ENCODE data around the gene NUTF2.

Gene NUTF2

GRCh38 chr16:67842509-67843342 lies 4.0 kb upstream of the NUTF2 start (continued):
- TF ChIP-seq HIC1 (tag by site-specific recombination; IDR thresholded peaks at IDR 0.05) (no peak), ZSCAN16 (tag by site-specific recombination; IDR thresholded peaks at IDR 0.05) (no peak)

GRCh38 chr16:67843343-67843765 lies 3.4 kb upstream of the NUTF2 start:
- Histone ChIP-seq H3K4me1 (ENCODE audit: control insufficient read depth, insufficient read depth, low read length) (peaks cover 16% of the 10 kb centered on the region), H3K36me3 (ENCODE audit: control insufficient read depth in 2 of 2, insufficient read depth in 1 of 2, low read length in 2 of 2) (peaks cover 0 to 16% of the 10 kb centered on the region in 2 experiments; a peak in 1 of 3 replicates), H3K9me3 (ENCODE audit: control insufficient read depth, insufficient read depth, low read depth, low read length) (no peaks in the 10 kb centered on the region), H3K27ac (ENCODE audit: extremely low read depth, low read depth, low read length) (peak overlapping the region; percentile 99), H3K4me3 (ENCODE audit: low read depth, low read length) (peak overlapping the region; percentile 92)
- POLR2A ChIA-PET, result interaction anchor here (1.4 to 4.3 kb wide), 2 partner anchors 10 to 30 kb away, joined by 3 to 38 read pairs; no protein-coding TSS in a partner anchor
- CTCF ChIA-PET, result interaction anchor here (0.7 to 2.9 kb wide), 3 partner anchors 27 to 322 kb away, joined by 3 to 13 read pairs (median 3); no protein-coding TSS in a partner anchor
- no peak for TF ChIP-seq ZNF175 (tag by site-specific recombination; IDR thresholded peaks at IDR 0.05)
- peak; percentile 15; the same call in 1 of the 2 replicates for TF ChIP-seq ZBTB20 (tag by site-specific recombination; IDR thresholded peaks at IDR 0.05)
- no peak for TF ChIP-seq ZNF280D (tag by site-specific recombination; IDR thresholded peaks at IDR 0.05)
- TF ChIP-seq SCRT2 (tag by site-specific recombination; IDR thresholded peaks at IDR 0.05), result no peak
- TF ChIP-seq ZNF488 (tag by site-specific recombination; IDR thresholded peaks at IDR 0.05), result no peak
- TF ChIP-seq ZNF701 (tag by site-specific recombination; IDR thresholded peaks at IDR 0.05), result no peak
- TF ChIP-seq ZNF670 (tag by site-specific recombination; IDR thresholded peaks at IDR 0.05; ENCODE audit: low read depth), result no peak

GRCh38 chr16:67844497-67844896 lies 2.2 kb upstream of the NUTF2 start:
- Histone ChIP-seq H3K4me1 (ENCODE audit: control insufficient read depth, insufficient read depth, low read length) (peaks cover 16% of the 10 kb centered on the region), H3K27ac (ENCODE audit: extremely low read depth, low read depth, low read length) (no peak overlapping the region; the same call in 1 of the 2 replicates), H3K36me3 (ENCODE audit: control insufficient read depth in 2 of 2, insufficient read depth in 1 of 2, low read length in 2 of 2) (peaks cover 0 to 25% of the 10 kb centered on the region in 2 experiments; a peak in 2 of 3 replicates), H3K9me3 (ENCODE audit: control insufficient read depth, insufficient read depth, low read depth, low read length) (no peaks in the 10 kb centered on the region), H3K4me3 (ENCODE audit: low read depth, low read length) (no peak overlapping the region)
- ChIA-PET CTCF (interaction anchor here (0.6 to 2.9 kb wide), 9 partner anchors 10 to 1862 kb away, joined by 3 to 13 read pairs (median 3); no protein-coding TSS in a partner anchor), POLR2A (interaction anchor here (0.7 to 4.3 kb wide), 9 partner anchors 11 to 125 kb away, joined by 3 to 38 read pairs (median 4); partner anchors contain the start of genes EDC4, GFOD2, LCAT and RANBP10)
- TF ChIP-seq ZSCAN5A (tag by site-specific recombination; IDR thresholded peaks at IDR 0.05) (no peak), ZNF843 (tag by site-specific recombination; IDR thresholded peaks at IDR 0.05) (no peak), MYNN (tag by site-specific recombination; IDR thresholded peaks at IDR 0.05; ENCODE audit: borderline replicate concordance) (no peak), ZNF654 (tag by site-specific recombination; IDR thresholded peaks at IDR 0.05; ENCODE audit: low read depth) (no peak), ZFP69B (tag by site-specific recombination; IDR thresholded peaks at IDR 0.05) (no peak), ZNF664 (tag by site-specific recombination; IDR thresholded peaks at IDR 0.05) (no peak), GFI1B (tag by site-specific recombination; IDR thresholded peaks at IDR 0.05) (0 out of 2 replicates have a peak, but pooled peaks have one; percentile 16), ZNF341 (tag by site-specific recombination; IDR thresholded peaks at IDR 0.05; ENCODE audit: low read depth) (no peak), ZNF776 (tag by site-specific recombination; IDR thresholded peaks at IDR 0.05; ENCODE audit: borderline replicate concordance) (no peak), ZNF132 (tag by site-specific recombination; IDR thresholded peaks at IDR 0.05; ENCODE audit: borderline replicate concordance) (no peak), ZNF362 (tag by site-specific recombination; IDR thresholded peaks at IDR 0.05) (peak; percentile 31; the same call in 1 of the 2 replicates), GLIS1 (tag by site-specific recombination; IDR thresholded peaks at IDR 0.05) (no peak), TCF7L2 (IDR thresholded peaks at IDR 0.05; ENCODE audit: borderline replicate concordance, low read depth, low read length) (no peak), BCL11A (tag by site-specific recombination; IDR thresholded peaks at IDR 0.05; ENCODE audit: low read depth) (no peak)
